GM18519 (cell line): ENCODE results near the gene PCDHGA9.
A peak's percentile ranks its signal among the peaks of the same experiment; 100 is the strongest.
"Not testable (repeated sequence)": the region's sequence is repeated elsewhere in the genome, so short reads cannot be mapped to it uniquely, and the experiment has no call there.

ENCODE experiments used
- ATAC-seq: cut with Tn5 transposase; IDR thresholded peaks from one replicate; pipeline ENCODE4 v1.9.1; 2021; ENCODE audit warnings: mild to moderate bottlenecking, moderate library complexity; ENCODE audit not compliant: unreplicated experiment, low FRiP score

The PCDHGA9 gene

DNA sequence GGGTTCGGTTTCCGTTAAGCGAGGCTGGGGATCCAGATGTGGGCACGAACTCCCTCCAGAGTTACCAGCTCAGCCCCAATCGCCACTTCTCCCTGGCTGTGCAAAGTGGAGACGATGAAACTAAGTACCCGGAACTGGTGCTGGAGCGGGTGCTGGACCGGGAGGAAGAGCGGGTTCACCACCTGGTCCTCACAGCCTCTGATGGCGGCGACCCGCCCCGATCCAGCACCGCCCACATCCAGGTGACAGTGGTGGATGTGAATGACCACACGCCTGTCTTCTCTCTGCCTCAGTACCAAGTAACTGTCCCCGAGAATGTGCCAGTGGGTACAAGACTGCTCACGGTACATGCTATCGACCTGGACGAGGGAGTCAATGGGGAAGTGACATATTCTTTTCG lies 19.2 kb upstream of the PCDHGA9 start:
- no peak for ATAC-seq

DNA sequence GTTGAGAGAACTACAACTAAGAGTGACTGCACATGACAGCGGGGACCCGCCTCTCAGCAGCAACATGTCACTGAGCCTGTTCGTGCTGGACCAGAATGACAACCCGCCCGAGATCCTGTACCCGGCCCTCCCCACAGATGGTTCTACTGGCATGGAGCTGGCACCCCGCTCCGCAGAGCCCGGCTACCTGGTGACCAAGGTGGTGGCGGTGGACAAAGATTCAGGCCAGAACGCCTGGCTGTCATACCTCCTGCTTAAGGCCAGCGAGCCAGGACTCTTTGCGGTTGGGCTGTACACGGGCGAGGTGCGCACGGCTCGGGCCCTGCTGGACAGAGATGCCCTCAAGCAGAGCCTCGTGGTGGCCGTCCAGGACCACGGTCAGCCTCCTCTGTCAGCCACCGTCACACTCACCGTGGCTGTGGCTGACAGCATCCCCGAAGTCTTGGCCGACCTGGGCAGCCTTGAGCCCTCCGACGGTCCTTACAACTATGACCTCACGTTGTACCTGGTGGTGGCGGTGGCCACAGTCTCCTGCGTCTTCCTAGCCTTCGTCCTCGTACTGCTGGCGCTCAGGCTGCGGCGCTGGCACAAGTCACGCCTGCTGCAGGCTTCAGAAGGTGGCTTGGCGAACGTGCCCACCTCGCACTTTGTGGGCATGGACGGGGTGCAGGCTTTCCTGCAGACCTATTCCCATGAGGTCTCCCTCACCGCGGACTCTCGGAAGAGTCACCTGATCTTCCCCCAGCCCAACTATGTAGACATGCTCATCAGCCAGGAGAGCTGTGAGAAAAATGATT lies 17.9 kb upstream of the PCDHGA9 start:
- no peak for ATAC-seq

DNA sequence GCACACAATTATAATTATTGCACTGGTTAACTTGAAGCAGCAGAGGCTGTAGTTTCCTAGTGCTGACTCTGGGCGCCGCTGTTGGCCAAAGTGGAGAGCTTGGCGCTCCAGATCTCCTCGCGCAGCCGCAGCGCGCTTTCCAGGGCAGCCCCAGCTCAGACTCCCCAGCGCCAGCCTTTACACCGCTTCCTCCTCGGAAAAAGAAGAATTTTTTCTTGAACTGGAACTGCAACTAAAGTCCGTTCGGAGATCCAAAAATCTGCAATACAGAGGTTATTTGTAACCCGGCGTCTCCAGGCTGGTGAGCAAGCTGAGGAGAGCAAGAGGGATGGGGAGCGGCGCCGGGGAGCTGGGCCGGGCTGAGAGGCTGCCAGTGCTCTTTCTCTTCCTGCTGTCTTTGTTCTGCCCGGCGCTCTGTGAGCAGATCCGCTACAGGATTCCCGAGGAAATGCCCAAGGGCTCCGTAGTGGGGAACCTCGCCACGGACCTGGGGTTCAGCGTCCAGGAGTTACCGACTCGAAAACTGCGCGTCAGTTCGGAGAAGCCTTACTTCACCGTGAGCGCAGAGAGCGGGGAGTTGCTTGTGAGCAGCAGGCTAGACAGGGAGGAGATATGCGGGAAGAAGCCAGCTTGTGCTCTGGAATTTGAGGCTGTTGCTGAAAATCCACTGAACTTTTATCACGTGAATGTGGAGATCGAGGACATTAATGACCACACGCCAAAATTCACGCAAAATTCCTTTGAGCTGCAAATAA lies 14.8 kb upstream of the PCDHGA9 start, which contains the start of gene PCDHGB4:
Gene PCDHGB4, plus strand, starts transcription at position 142 of the 755 bp plus-strand sequence. Its CDS starts 187 bp downstream, at position 329.
- not testable (repeated sequence) for ATAC-seq

DNA sequence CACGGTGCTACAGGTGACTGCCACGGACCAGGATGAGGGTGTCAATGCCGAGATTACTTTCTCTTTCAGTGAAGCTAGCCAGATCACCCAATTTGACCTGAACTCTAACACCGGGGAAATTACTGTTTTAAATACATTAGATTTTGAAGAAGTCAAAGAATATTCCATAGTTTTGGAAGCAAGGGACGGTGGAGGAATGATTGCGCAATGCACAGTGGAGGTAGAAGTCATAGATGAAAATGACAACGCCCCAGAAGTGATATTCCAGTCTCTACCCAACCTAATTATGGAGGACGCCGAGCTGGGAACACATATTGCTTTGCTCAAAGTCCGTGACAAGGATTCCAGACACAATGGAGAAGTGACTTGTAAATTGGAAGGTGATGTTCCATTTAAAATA lies 13.9 kb upstream of the PCDHGA9 start:
- no peak for ATAC-seq

DNA sequence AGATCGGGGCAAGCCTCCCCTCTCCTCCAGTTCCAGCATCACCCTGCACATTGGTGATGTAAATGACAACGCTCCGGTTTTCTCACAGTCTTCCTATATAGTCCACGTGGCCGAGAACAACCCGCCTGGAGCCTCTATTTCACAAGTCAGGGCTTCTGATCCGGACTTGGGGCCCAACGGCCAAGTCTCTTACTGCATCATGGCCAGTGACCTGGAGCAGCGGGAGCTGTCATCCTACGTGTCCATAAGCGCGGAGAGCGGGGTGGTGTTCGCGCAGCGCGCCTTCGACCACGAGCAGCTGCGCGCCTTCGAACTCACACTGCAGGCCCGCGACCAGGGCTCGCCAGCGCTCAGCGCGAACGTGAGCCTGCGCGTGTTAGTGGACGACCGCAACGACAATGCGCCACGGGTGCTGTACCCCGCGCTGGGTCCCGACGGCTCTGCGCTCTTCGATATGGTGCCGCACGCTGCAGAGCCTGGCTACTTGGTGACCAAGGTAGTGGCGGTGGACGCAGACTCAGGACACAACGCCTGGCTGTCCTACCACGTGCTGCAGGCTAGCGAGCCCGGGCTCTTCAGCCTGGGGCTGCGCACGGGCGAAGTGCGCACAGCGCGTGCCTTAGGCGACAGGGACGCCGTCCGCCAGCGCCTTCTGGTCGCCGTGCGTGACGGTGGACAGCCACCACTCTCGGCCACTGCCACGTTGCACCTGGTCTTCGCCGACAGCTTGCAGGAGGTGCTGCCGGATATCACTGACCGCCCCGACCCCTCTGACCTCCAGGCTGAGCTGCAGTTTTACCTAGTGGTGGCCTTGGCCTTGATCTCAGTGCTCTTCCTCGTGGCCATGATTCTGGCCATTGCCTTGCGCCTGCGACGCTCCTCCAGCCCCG lies 13.2 kb upstream of the PCDHGA9 start:
- ATAC-seq, result no peak

DNA sequence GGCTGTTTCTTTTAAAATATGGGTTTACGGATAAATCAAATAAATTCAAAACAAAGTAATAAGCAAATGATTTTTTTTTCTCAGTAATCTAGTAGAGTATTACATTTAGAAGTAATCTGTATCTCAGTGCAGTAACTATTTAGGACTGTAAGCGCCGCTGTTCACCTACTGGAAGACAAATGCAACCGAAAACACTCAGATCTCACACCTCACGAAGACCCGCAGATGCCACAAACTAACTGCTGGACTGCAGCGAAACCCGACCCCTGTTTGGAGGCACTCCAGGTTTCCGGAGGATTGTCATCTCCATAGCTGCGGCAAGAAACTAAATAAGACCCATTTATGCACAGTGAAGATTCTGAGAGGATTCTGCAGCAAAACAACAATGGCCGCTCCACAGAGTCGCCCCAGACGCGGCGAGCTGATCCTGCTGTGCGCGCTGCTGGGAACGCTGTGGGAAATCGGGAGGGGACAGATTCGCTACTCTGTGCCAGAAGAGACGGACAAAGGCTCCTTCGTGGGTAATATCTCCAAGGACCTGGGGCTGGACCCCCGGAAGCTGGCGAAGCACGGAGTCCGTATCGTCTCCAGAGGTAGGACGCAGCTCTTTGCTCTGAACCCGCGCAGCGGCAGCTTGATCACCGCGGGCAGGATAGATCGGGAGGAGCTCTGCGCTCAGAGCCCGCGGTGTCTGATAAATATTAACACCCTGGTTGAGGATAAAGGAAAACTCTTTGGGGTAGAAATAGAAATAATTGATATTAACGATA lies 10.0 kb upstream of the PCDHGA9 start, which contains the start of gene PCDHGA8:
Gene PCDHGA8, plus strand, starts transcription at position 205 of the 770 bp plus-strand sequence. Its CDS starts 181 bp downstream, at position 386.
- ATAC-seq, result no peak

DNA sequence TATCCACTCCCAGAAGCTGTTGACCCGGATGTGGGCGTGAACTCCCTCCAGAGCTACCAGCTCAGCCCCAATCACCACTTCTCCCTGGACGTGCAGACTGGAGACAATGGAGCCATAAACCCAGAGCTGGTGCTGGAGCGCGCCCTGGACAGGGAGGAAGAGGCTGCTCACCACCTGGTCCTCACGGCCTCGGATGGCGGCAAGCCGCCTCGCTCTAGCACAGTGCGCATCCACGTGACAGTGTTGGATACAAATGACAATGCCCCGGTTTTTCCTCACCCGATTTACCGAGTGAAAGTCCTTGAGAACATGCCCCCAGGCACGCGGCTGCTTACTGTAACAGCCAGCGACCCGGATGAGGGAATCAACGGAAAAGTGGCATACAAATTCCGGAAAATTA lies 9.3 kb upstream of the PCDHGA9 start:
- ATAC-seq, result no peak

DNA sequence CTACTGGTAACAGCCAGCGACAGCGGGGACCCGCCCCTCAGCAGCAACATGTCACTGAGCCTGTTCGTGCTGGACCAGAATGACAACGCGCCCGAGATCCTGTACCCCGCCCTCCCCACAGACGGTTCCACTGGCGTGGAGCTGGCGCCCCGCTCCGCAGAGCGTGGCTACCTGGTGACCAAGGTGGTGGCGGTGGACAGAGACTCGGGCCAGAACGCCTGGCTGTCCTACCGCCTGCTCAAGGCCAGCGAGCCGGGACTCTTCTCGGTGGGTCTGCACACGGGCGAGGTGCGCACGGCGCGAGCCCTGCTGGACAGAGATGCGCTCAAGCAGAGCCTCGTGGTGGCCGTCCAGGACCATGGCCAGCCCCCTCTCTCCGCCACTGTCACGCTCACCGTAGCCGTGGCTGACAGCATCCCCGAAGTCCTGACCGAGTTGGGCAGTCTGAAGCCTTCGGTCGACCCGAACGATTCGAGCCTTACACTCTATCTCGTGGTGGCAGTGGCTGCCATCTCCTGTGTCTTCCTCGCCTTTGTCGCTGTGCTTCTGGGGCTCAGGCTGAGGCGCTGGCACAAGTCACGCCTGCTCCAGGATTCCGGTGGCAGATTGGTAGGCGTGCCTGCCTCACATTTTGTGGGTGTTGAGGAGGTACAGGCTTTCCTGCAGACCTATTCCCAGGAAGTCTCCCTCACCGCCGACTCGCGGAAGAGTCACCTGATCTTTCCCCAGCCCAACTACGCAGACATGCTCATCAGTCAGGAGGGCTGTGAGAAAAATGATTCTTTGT lies 8.0 kb upstream of the PCDHGA9 start:
- ATAC-seq, result not testable (repeated sequence)

DNA sequence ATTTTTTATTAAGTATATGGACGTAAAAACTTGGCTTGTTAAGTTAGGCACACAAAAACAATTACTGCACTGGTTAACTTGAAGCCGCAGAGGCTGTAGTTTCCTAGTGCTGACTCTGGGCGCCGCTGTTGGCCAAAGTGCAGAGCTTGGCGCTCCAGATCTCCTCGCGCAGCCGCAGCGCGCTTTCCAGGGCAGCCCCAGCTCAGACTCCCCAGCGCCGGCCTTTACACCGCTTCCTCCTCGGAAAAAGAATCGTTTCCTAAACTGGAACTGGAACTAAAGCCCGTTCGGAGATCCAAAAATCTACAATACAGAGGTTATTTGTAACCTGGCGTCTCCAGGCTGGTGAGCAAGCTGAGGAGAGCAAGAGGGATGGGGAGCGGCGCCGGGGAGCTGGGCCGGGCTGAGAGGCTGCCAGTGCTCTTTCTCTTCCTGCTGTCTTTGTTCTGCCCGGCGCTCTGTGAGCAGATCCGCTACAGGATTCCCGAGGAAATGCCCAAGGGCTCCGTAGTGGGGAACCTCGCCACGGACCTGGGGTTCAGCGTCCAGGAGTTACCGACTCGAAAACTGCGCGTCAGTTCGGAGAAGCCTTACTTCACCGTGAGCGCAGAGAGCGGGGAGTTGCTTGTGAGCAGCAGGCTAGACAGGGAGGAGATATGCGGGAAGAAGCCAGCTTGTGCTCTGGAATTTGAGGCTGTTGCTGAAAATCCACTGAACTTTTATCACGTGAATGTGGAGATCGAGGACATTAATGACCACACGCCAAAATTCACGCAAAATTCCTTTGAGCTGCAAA lies 4.6 kb upstream of the PCDHGA9 start, which contains the start of gene PCDHGB5:
Gene PCDHGB5, plus strand, starts transcription at position 192 of the 796 bp plus-strand sequence. Its CDS starts 181 bp downstream, at position 373.
- ATAC-seq, result peak; percentile 92

DNA sequence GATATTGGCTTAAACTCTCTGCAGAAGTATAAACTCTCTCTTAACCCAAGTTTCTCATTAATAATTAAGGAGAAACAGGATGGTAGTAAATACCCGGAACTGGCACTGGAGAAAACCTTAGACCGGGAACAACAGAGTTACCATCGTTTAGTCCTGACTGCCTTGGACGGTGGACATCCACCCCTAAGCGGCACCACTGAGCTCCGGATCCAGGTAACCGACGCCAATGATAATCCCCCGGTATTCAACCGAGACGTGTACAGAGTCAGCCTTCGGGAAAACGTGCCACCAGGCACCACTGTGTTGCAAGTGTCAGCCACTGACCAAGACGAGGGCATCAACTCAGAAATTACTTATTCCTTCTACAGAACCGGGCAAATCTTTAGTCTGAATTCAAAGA lies 4.0 kb upstream of the PCDHGA9 start:
- no peak for ATAC-seq

DNA sequence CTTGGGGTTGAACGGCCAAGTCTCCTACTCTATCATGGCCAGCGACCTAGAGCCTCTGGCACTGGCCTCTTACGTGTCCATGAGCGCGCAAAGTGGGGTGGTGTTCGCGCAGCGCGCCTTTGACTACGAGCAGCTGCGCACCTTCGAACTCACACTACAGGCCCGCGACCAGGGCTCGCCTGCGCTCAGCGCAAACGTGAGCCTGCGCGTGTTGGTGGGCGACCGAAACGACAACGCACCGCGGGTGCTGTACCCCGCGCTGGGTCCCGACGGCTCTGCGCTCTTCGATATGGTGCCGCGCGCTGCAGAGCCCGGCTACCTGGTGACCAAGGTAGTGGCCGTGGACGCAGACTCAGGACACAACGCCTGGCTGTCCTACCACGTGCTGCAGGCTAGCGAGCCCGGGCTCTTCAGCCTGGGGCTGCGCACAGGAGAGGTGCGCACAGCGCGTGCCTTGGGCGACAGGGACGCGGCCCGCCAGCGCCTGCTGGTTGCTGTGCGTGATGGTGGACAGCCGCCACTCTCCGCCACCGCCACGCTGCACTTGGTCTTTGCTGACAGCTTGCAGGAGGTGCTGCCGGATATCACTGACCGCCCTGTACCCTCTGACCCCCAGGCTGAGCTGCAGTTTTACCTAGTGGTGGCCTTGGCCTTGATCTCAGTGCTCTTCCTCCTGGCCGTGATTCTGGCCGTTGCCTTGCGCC lies 2.9 kb upstream of the PCDHGA9 start:
- no peak for ATAC-seq

DNA sequence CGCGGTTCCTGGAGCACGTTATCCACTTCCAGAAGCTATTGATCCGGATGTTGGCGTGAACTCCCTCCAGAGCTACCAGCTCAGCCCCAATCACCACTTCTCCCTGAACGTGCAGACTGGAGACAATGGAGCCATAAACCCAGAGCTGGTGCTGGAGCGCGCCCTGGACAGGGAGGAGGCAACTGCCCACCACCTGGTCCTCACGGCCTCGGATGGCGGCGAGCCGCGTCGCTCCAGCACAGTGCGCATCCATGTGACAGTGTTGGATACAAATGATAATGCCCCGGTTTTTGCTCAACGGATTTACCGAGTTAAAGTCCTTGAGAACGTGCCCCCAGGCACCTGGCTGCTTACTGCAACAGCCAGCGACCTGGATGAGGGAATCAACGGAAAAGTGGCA lies 809 bp downstream of the PCDHGA9 start:
- no peak for ATAC-seq

DNA sequence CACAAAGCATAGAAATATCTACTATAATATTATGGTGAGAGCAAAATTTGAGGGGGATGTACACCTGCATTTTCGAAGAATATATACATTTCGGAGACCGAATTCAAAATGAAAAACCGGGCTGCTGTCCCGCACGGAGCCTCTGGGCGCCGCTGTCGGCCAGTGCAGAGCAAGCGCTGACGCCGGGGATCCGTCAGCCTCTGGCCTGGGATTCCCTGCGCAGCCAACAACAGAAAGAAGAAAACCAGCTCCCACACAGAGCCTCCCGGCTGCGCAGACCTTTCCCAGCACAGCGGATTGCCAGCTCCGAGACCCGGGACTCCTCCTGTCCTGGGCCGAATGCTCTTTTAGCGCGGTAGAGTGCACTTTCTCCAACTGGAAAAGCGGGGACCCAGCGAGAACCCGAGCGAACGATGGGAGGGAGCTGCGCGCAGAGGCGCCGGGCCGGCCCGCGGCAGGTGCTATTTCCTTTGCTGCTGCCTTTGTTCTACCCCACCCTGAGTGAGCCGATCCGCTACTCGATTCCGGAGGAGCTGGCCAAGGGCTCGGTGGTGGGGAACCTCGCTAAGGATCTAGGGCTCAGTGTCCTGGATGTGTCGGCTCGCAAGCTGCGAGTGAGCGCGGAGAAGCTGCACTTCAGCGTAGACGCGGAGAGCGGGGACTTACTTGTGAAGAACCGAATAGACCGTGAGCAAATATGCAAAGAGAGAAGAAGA lies 5.4 kb downstream of the PCDHGA9 start, which contains the start of gene PCDHGB6:
Gene PCDHGB6, plus strand, starts transcription at position 232 of the 716 bp plus-strand sequence. Its CDS starts 182 bp downstream, at position 414.
- not testable (repeated sequence) for ATAC-seq

DNA sequence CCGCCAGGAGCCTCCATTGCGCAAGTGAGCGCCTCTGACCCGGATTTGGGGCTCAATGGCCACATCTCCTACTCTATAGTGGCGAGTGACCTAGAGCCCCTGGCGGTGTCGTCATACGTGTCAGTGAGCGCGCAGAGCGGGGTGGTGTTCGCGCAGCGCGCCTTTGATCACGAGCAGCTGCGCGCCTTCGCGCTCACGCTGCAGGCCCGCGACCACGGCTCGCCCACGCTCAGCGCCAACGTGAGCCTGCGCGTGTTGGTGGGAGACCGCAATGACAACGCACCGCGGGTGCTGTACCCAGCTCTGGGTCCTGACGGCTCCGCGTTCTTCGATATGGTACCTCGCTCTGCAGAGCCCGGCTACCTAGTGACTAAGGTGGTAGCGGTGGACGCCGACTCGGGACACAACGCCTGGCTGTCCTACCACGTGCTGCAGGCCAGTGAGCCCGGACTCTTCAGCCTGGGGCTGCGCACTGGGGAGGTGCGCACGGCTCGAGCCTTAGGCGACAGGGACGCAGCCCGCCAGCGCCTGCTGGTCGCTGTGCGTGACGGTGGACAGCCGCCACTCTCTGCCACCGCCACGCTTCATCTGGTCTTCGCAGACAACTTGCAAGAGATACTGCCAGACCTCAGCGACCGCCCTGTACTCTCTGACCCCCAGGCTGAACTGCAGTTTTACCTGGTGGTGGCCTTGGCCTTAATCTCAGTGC lies 7.2 kb downstream of the PCDHGA9 start:
- no peak for ATAC-seq

DNA sequence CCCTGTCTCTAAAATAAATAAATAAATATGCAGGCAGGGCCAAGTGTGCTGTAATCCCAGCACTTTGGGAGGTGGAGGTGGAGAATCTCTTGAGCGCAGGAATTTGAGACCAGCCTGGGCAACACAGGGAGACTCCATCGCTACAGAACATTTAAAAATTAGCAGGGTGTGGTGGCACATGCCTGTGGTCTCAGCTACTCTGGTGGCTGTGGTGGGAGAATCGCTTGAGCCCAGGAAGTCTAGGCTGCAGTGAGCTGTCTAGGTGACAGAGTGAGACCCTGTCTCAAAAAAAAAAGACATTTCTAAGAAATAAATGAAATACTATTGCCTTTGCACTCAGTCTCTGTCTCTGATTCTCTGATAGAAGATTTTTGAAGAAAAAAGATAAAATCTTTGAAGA lies 9.0 kb downstream of the PCDHGA9 start:
- no peak for ATAC-seq

DNA sequence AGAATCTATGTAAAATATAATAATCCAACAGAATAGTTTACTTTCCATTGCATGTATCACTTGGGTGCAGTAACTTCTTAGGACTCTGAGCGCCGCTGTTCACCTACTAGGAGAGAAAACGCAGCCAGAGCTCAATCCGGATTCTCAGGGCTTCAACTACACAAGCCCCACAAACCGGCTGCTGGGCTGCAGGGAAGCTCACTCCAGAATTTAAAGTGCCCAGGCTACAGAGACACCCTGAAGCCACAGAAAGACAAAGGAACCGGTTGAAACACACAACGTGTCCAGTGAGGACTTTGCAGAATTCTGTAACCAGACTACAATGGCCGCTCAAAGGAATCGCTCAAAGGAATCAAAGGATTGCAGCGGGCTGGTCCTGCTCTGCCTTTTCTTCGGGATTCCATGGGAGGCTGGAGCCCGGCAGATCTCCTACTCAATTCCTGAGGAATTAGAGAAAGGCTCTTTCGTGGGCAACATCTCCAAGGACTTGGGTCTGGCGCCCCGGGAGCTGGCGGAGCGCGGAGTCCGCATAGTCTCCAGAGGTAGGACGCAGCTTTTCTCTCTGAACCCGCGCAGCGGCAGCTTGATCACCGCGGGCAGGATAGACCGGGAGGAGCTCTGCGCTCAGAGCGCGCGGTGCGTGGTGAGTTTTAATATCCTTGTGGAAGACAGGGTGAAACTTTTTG lies 10.4 kb downstream of the PCDHGA9 start, which contains the start of gene PCDHGA10:
Gene PCDHGA10, plus strand, starts transcription at position 134 of the 686 bp plus-strand sequence. Its CDS starts 189 bp downstream, at position 323.
- ATAC-seq, result peak; percentile 74
